ENCODE data around the gene LRRN3.

- TF ChIP-seq POLR2AphosphoS5 (IDR thresholded peaks at IDR 0.05) (no peak), CTCF (IDR thresholded peaks at IDR 0.05) (no peak)
Observed at GRCh38 chr7:111173528-111173927, 82.6 kb downstream of the LRRN3 start.
